ENCODE measurements around the gene SIPA1L3. TPM values are rescaled to one million over a fixed set of nuclear protein-coding genes. Genes with fewer than 3 reads are reported as not detected.

Gene SIPA1L3
- total and polyA plus RNA-seq, 10 of the 15 experiments (the other 5 are each of a cell fraction or from before 2014, with no cell fraction given): 0.24 to 66.2 (median 19.1) TPM

GRCh38 chr19:38004521-38005223 lies 97.7 kb downstream of the SIPA1L3 start (continued):
- peak; percentile 40 for TF ChIP-seq SKIL (IDR thresholded peaks at IDR 0.05; ENCODE audit: low read depth, poor library complexity, severe bottlenecking)
- no peak for TF ChIP-seq CREB1 (IDR thresholded peaks at IDR 0.05; ENCODE audit: low read depth)
- no peak for TF ChIP-seq ETV6 (conservative IDR thresholded peaks at IDR 0.05 in 1 of 2, IDR thresholded peaks at IDR 0.05 in 1 of 2; ENCODE audit: borderline replicate concordance in 1 of 2, low read depth in 1 of 2)
- TF ChIP-seq USF1 (IDR thresholded peaks at IDR 0.05; ENCODE audit: borderline replicate concordance, extremely low read length, insufficient read depth, low read depth, low read length): peak; percentile 86
- TF ChIP-seq SMC3 (IDR thresholded peaks at IDR 0.05; ENCODE audit: borderline replicate concordance, low read length): no peak

- peaks cover 0 to 7% of the 10 kb centered on the region in 2 experiments; a peak in 2 of 4 replicates for H3K36me3 ChIP-seq (ENCODE audit: control insufficient read depth in 2 of 2, insufficient read depth in 2 of 2, low read length in 1 of 2)
- TF ChIP-seq CHD2 (IDR thresholded peaks at IDR 0.05; ENCODE audit: borderline replicate concordance, low read depth, low read length) (no peak), POLR2AphosphoS5 (IDR thresholded peaks at IDR 0.05; ENCODE audit: low read length) (no peak), FOXM1 (IDR thresholded peaks at IDR 0.05; ENCODE audit: low read depth, low read length) (no peak), BMI1 (IDR thresholded peaks at IDR 0.05; ENCODE audit: borderline replicate concordance) (no peak), IRF5 (IDR thresholded peaks at IDR 0.05; ENCODE audit: borderline replicate concordance) (no peak), EZH2 (IDR thresholded peaks at IDR 0.05; ENCODE audit: borderline replicate concordance, control insufficient read depth, low read depth, low read length) (no peak), E4F1 (IDR thresholded peaks at IDR 0.05; ENCODE audit: borderline replicate concordance, partially characterized antibody) (no peak)
Observed at GRCh38 chr19:38005224-38005614, 98.2 kb downstream of the SIPA1L3 start.

More at GRCh38 chr19:38005224-38005614, 98.2 kb downstream of the SIPA1L3 start:
- Histone ChIP-seq H3K4me1 (ENCODE audit: control insufficient read depth, insufficient read depth, low read length) (peaks cover 61% of the 10 kb centered on the region), H2AFZ (ENCODE audit: control insufficient read depth, low read depth, low read length) (no peak overlapping the region), H4K20me1 (ENCODE audit: control insufficient read depth, insufficient read depth) (no peaks in the 10 kb centered on the region), H3K79me2 (ENCODE audit: control insufficient read depth, insufficient read depth, low read length) (peaks cover 68% of the 10 kb centered on the region), H3K27ac (ENCODE audit: control insufficient read depth, insufficient read depth) (peak overlapping the region; percentile 89), H3K9ac (ENCODE audit: control insufficient read depth, insufficient read depth, low read length) (0 out of 2 replicates have a peak overlapping the region, but pooled peaks have one; percentile 42), H3K9me3 (replicated peaks; ENCODE audit: control insufficient read depth, insufficient read depth, low read length) (no peaks in the 10 kb centered on the region), H3K27me3 (replicated peaks in 1 of 2; ENCODE audit: control insufficient read depth in 2 of 2, insufficient read depth in 2 of 2, low read length in 1 of 2) (no peaks in the 10 kb centered on the region), H3K4me3 (no peak overlapping the region), H3K4me2 (ENCODE audit: control insufficient read depth, insufficient read depth) (peak overlapping the region; percentile 49)
- WGBS (ENCODE audit: insufficient coverage, insufficient replicate concordance, low lambda C conversion rate, missing lambda C conversion rate): 93% methylated on average over 7 of the region's 8 CpGs
- DNase-seq (ENCODE audit: low read depth, low spot score) (no peak), ATAC-seq (no peak), FAIRE-seq (no peak)
- BruUV-seq (replicated peaks): no TSS peak
- ChIA-PET SMC1A (ENCODE audit: uncharacterized antibody, unreplicated experiment) (interaction anchor here (1.3 to 9.1 kb wide), 13 partner anchors 16 to 100 kb away, joined by 3 to 102 read pairs (median 19); partner anchors contain the start of genes SIPA1L3 and WDR87), POLR2A (interaction anchor here (0.5 to 4.1 kb wide), 19 partner anchors 12 to 329 kb away, joined by 3 to 36 read pairs (median 6); partner anchors contain the start of genes SIPA1L3 and WDR87), CTCF (interaction anchor here (1.1 to 3.2 kb wide), 9 partner anchors 16 to 92 kb away, joined by 3 to 16 read pairs (median 4); no protein-coding TSS in a partner anchor), RAD21 (ENCODE audit: unreplicated experiment) (interaction anchor here (1.1 to 7.4 kb wide), 14 partner anchors 13 to 103 kb away, joined by 4 to 122 read pairs (median 12); partner anchors contain the start of genes SIPA1L3 and WDR87)
- in situ Hi-C loops (cut with MboI) (no loop called here), intact Hi-C loops (cut with micrococcal nuclease; ENCODE audit: unreplicated experiment) (no loop called here)

All from GM12878 (cell line).